NCI-H1436 (cell line): ENCODE results near the gene CRIP3.
"Not testable (repeated sequence)": the region's sequence is repeated elsewhere in the genome, so short reads cannot be mapped to it uniquely, and the experiment has no call there.

Experiments
- DNase-seq: peaks from one replicate; lab custom pipeline; 2025; lab: John Stamatoyannopoulos, UW

CRIP3 gene

DNA sequence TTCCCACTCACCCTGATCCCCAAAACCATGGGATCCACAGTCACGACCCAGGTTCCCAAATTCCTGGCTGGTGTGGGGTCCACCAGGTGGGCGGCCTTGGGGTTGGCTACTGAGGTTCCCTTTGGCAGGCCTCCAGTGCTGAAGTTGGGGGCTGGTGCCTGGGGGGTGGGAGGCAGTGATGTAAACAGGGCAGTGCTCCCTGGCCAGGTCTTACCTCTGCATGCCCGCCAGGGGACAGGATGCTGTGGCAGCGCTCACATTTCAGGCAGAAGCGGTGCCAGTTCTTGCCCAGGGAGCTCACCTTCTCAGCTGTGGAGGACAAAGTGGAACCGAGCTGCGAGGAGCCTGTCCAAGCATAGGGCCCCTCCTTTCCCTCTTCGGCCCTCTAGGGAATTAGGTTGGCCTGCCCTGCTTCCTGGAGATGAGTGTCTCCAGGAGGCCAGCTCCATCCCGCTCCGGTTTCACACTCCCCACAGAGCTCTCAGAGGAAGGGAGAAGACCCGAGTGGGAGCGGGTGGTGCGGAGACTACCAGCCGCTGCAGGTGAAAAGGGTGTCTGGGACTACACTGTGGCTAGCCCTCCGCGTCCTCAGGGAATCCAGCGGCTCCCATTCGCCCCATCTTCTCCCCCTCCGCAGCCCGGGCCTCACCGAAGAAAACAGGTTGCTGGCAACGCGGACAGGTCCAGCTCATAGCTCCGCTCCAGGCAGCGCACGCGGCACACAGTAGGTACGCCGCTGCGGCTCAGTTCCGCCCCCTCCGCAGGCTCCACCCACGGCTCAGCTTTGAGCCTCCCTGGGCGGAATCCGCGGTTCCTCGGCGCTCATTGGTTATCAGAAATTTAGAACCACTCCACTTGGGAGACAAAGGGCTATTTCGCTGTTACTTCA, at the start of gene CRIP3:
TSS of gene CRIP3 (minus strand) at position 726 of the 889 bp plus-strand sequence. CDS start at position 692, 34 bp downstream.
- peak; percentile 49 for DNase-seq

- DNase-seq, result no peak
These were observed 47.4 kb upstream of the CRIP3 start for GRCh38 chr6:43355862-43356590.

DNA sequence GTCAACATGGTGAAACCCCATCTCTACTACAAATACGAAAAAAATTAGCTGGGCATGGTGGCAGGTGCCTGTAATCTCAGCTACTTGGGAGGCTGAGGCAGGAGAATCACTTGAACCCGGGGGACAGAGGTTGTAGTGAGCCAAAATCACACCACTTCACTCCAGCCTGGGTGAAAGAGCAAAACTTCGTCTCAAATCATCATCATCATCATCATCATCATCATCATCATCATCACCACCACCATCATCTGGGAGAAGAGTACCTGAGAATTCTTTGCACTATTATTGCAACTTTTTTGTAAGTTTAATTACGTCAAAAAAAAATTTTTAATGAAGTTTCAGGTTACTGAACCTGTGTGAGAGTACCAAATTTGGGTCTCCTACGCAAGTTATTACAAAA, 43.3 kb upstream of the CRIP3 start:
- not testable (repeated sequence) for DNase-seq

- DNase-seq, result no peak
These were observed 38.8 kb upstream of the CRIP3 start for GRCh38 chr6:43347444-43347843.

- no peak for DNase-seq
These were observed 38.4 kb upstream of the CRIP3 start for GRCh38 chr6:43347021-43347420.

GRCh38 chr6:43346243-43346642, 37.6 kb upstream of the CRIP3 start:
- not testable (repeated sequence) for DNase-seq

DNA sequence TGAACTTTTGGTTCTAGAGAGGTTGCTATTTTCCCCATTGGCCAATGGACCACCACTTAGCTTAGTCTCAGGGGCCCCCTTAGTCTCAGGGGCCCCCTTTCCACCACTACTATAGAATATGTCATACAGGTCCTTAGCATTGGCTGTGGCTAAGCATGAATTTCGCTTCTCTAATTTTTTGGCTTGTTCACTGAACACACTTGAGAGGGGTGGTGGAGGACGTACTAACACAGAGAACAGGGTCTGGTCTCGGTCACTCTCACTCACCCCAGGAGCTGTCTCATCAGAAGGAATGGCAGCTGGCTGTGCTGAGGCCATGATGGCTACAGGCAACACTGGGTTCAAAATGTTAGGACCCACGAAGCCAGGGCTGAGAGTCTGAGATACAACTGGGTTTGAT, 30.5 kb upstream of the CRIP3 start:
- no peak for DNase-seq

DNA sequence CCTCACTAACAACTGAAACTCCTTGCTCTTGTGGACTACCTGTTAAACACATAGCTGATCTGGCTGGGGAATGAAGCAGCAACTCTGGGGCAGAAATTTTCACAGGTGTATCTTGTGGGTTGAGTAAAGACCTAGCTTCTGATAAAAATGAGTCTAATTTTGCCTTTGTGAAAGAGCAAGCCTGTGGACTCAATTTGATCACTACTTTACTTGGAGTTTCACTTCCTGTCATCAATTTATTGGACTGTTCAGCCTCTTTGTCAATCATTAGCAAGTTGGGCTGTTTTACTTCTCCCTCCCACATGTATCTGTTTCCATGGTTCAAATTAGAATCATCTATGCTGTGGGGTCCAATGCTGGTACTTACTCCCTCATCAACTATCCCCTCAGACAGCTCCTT, 29.6 kb upstream of the CRIP3 start:
- DNase-seq, result no peak

GRCh38 chr6:43336382-43336781, 27.8 kb upstream of the CRIP3 start:
- no peak for DNase-seq

DNA sequence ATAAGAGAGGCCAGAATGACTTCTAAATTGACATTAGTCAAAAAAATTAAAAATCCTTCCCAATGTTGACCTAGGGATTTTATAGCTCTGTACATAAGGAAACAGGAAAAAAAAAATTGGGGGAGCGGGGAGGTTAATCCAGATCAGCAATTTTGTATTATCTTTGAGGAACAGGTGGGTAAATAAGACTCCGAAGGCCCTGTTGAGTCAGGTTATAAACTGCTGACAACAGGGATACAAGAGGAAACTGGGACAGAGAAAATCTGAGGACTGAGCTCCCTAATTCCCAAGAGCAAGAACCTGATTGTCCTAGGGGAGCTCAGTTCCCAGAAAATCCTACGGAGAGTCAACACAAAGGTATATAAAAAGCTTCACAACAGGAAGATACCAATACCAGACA, 26.8 kb upstream of the CRIP3 start:
- DNase-seq, result no peak

GRCh38 chr6:43334466-43335095, 26.0 kb upstream of the CRIP3 start:
- peak; percentile 24 for DNase-seq

DNA sequence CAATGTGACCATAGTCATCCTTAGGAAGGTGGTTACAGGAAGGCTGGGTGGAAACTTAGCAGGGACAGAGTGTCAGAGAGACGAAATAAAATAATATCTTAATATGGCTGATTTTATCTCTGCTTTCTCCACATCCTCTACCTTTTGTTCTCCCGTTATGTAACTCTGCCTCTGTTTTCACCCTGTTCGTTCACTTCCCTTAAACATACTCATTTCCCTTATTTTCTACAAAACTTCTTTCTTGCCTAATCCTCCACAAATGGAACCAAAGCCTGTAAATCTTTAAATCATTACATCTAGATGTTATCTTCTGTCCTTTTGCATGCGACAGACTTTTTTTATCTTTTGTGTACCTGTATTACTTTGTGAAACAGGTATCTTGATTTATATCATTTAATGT, 23.3 kb upstream of the CRIP3 start:
- no peak for DNase-seq

GRCh38 chr6:43331470-43331869, 22.8 kb upstream of the CRIP3 start:
- no peak for DNase-seq

GRCh38 chr6:43328528-43328927, 19.9 kb upstream of the CRIP3 start:
- no peak for DNase-seq

GRCh38 chr6:43325876-43326275, 17.2 kb upstream of the CRIP3 start:
- no peak for DNase-seq

GRCh38 chr6:43318011-43318410, 9.4 kb upstream of the CRIP3 start:
- no peak for DNase-seq

DNA sequence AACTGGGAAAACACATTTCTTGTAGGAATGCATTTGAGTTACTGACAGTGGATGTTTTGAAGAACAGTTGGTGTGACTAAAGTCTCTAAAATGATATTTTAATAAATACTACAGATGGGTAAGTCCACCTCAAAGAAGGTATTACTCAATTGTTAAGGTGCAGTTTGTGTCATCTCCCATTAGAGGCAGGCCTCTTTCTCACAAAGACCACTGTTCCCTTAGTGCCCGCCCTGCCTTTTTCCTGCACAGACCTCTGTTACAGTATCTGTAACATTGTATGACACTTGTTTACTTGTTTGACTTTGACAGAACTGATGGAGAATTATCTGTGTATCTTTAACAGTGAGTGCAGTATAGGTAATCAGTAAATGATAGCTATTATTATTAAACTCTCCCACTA, 5.2 kb upstream of the CRIP3 start:
- no peak for DNase-seq

DNA sequence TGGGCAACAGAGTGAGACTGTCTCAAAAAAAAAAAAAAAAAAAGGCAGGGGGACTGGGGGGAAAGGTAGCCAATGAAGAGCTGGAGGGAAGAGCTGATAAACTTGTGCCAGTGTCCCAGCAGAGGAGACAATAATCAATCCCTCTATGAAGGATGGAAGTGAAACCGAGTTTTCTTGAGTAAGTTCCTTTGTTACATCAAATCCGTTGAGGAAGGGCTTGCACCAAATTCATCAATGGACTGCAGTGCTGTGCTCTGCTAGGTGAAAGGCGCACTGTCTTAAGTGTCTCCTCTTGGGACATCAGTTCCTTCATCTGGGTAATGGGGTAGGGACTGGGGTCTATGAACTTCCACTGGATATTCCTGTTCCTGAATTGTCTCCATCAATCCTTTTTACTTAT, 3.0 kb upstream of the CRIP3 start:
- no peak for DNase-seq

DNA sequence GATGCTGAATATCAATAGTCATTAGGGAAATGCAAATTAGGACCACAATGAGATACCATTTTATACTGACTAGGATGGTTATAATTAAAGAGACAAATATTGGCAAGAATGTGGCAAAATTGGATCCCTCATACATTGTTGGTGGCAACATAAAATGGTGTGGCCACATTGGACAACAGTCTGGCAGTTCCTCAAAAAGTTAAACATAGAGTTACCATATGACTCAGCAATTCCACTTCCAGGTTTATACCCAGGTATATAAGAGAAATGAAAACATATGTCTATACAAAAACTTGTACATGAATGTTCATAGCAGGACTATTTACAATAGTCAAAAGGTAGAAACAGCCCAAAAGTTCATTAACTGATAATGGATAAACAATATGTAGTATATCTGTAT, 2.0 kb upstream of the CRIP3 start:
- no peak for DNase-seq

DNA sequence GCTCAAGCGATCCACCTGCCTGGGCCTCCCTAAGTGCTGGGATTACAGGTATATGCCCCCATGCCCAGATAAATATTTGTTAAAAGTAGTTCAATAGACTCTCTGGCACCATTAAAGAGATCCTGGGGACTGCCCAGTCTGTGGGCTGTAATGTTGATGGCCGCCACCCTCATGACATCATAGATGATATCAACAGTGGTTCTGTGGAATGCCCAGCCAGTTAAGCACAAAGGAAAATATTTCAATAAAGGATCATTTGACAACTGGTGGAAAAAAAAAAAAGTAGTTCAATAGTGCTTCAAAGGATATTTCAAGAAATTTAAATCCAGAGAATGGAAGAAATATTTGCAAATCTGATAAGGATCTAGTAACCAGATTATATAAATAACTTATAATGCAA, 1.5 kb upstream of the CRIP3 start:
- DNase-seq, result no peak

- no peak for DNase-seq
These were observed 408 bp upstream of the CRIP3 start for GRCh38 chr6:43308990-43309477.

- no peak for DNase-seq
These were observed 1.1 kb downstream of the CRIP3 start for GRCh38 chr6:43307451-43308100.
